GM12801 (cell line): Measurements from ENCODE around the gene DUS4L.

Experiments used
- CTCF ChIP-seq: IDR thresholded peaks from one replicate; pipeline ENCODE4 v1.5.1; 2011; ENCODE audit warnings: control low read depth; ENCODE audit not compliant: insufficient read length; ENCODE audit errors: extremely low read depth

The DUS4L gene

GRCh38 chr7:107582875-107583274, 19.1 kb downstream of the DUS4L start:
- TF ChIP-seq CTCF: no peak

DNA sequence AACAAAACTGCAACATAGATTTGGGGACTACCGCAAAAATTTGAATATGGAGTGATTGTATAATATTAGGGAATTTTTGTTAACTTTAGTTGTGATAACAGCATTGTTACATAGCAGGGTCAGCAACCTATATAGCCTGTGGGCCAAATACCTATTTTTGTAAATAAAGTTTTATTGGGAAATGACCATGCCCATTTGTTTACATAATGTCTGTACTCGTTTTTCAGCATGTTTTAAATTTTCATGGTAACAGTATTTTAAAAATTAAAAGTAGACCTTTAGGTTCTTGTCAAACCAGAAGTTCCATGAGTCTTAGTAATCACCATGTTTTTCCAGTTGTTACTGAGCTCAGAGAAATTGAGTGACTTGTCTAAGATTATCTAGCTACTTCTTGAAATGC, 20.9 kb downstream of the DUS4L start:
- no peak for TF ChIP-seq CTCF

- TF ChIP-seq CTCF: no peak
Measured at GRCh38 chr7:107588529-107589130, 24.9 kb downstream of the DUS4L start.

DNA sequence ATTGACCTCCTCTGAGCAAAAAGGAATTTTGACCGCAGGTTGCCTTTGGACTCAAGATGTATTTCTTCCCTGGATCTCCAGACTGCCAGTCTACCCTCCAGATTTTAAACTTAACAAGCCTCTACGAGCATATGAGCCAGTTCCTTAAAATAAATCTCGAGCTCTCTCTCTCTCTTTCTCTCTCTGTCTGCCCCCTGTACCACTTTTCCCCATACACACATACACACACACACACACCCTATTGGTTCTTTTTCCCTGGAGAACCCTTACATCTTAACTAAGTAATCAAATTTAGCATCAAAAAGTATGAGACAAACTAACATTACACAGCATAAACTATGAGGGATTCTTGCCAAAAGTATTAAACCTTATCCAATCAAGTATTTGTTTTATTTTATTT, 27.6 kb downstream of the DUS4L start:
- no peak for TF ChIP-seq CTCF

DNA sequence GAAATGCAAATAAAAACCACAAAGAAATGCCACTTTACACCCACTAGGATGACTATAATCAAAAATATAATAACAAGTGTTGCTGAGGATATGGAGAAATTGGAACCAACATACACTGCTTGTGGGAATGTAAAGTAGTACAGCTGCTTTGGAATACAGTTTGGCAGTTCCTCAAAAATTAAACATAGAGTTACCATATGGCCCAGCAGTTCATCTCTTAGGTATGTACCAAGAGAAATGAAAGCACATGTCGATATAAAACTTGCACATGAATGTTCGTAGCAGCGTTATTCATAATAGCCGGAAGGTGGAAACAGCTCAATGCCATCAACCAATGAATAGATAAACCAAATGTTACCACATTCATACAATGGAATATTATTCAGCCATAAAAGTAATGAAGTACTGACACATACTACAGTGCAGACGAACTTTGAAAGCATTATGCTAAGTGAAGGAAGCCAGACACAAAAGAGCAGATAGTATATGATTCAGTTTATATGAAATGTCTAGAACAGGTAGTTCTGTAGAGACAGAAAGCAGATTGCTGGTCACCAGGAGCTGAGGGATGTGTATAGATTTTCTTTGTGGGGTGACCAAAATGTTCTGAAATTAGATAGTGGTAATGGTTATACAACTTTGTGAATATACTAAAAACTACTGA, 28.7 kb downstream of the DUS4L start:
- TF ChIP-seq CTCF: no peak

DNA sequence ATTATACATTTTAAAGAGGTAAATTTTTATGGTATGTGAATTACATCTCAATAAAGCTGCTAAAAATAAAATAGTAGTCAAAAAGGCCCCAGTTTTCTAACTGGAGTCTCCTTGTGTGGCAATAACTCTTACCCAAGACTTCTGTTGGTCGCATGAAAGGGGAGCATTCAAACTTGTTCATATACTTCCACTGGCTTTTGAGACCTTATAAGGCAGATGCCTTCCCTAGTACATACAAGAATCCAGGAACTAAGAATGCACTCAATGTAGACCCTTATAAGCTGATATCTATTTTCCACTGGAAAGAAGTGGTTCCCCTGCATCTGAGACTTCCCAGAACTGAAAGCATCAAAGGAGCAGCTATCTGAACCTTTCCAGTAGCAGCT, 29.2 kb downstream of the DUS4L start:
- TF ChIP-seq CTCF: no peak

GRCh38 chr7:107594961-107595737, 31.4 kb downstream of the DUS4L start:
- TF ChIP-seq CTCF: no peak
